K562 (cell line): Measurements from ENCODE around the gene KRT1.
"Not testable (repeated sequence)": the region's sequence is repeated elsewhere in the genome, so short reads cannot be mapped to it uniquely, and the experiment has no call there.

Source experiments
- IFI16 ChIP-seq: fragments of 250-450 bp; sonication (Bioruptor Pico); IDR thresholded peaks from 2 replicates; pipeline ENCODE4 v2.1.2; 2022; ENCODE audit warnings: mild to moderate bottlenecking, inconsistent platforms
- KDM5B ChIP-seq: fragments of 200-600 bp; sonication (generic); IDR thresholded peaks from 2 replicates; pipeline ENCODE4 v1.6.1; 2012; ENCODE audit warnings: low read depth, mild to moderate bottlenecking, moderate library complexity, low read length, control low read depth, inconsistent platforms; ENCODE audit not compliant: insufficient replicate concordance
- SPI1 ChIP-seq: IDR thresholded peaks from 2 replicates; pipeline ENCODE4 v1.6.1; 2011; ENCODE audit warnings: low read depth, low read length, control low read depth, borderline replicate concordance

DNA sequence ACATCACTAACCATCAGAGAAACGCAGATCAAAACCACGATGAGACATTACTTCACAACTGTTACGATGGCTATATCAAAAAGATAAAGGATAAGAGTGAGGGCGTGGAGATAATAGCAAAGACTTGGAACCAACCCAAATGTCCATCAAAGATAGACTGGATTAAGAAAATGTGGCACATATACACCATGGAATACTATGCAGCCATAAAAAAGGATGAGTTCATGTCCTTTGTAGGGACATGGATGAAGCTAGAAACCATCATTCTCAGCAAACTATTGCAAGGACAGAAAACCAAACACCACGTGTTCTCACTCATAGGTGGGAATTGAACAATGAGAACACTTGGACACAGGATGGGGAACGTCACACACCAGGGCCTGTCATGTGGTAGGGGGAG is 31.9 kb upstream of the KRT1 start:
- not testable (repeated sequence) for TF ChIP-seq SPI1; KDM5B; IFI16 (CRISPR knock-in tag)
